Sciatic nerve (tissue), 2 donors: ENCODE measurements around the gene CEP76. TPM values are rescaled to one million over a fixed set of nuclear protein-coding genes. Genes with fewer than 3 reads are reported as not detected.

Experiments used
- ATAC-seq: fragments of 200-7000 bp; cut with Tn5 transposase; one replicate; pipeline ENCODE4 v1.9.1; 2020; ENCODE audit warnings: mild to moderate bottlenecking, moderate library complexity
- DNase-seq: peaks from one replicate; pipeline ENCODE4 v3.0.0-alpha.2; 2020; ENCODE audit warnings: low spot score
- intact Hi-C: fragments of 100-400 bp; cut with DNase I; formaldehyde crosslinking; loops from one replicate; pipeline ENCODE4 v1.14.2; 2022
- total RNA-seq: library from RNA; stranded (reverse); fragmentation: NEBNext Ultra II Directional; extraction: Animal tissue kit (Norgen Biotek cat#: 25700); gene quantifications from one replicate; pipeline ENCODE4 v1.2.1, GENCODE V29; 2021
- donor health status: DM: no; HTN: no; CAD: no.
- donor health status: DM: no; HTN: no; CAD: no.

CEP76 gene
- total RNA-seq, 1 donor from 2014 or later = 5.4 TPM

GRCh38 chr18:12721495-12722275, 19.2 kb upstream of the CEP76 start:
- DNase-seq (no peak), ATAC-seq (no peak)
- intact Hi-C loops = no loop called here

- ATAC-seq (no peak), DNase-seq (no peak)
- intact Hi-C loops = no loop called here
These were observed 8.9 kb upstream of the CEP76 start for GRCh38 chr18:12711446-12711845.

- intact Hi-C loops = no loop called here
- no peak for DNase-seq
- no peak for ATAC-seq
These were observed 1.1 kb upstream of the CEP76 start for GRCh38 chr18:12703664-12704063.

GRCh38 chr18:12703096-12703567, 609 bp upstream of the CEP76 start:
- intact Hi-C loops = no loop called here
- DNase-seq (no peak), ATAC-seq (peak; percentile 8)

GRCh38 chr18:12701161-12701560, 1.4 kb downstream of the CEP76 start:
- intact Hi-C loops = no loop called here
- no peak for ATAC-seq
- no peak for DNase-seq

GRCh38 chr18:12699747-12700146, 2.8 kb downstream of the CEP76 start:
- ATAC-seq = no peak
- no peak for DNase-seq
- intact Hi-C loops = no loop called here

- DNase-seq (no peak), ATAC-seq (no peak)
- intact Hi-C loops = no loop called here
These were observed 8.5 kb downstream of the CEP76 start for GRCh38 chr18:12694032-12694431.

- intact Hi-C loops = no loop called here
- DNase-seq (no peak), ATAC-seq (no peak)
These were observed 10.3 kb downstream of the CEP76 start for GRCh38 chr18:12692206-12692605.

GRCh38 chr18:12689256-12689850, 13.2 kb downstream of the CEP76 start:
- DNase-seq = no peak
- ATAC-seq = no peak
- intact Hi-C loops = no loop called here

GRCh38 chr18:12686100-12686499, 16.4 kb downstream of the CEP76 start:
- intact Hi-C loops = no loop called here
- ATAC-seq (no peak), DNase-seq (no peak)

- intact Hi-C loops = no loop called here
- peak; percentile 73 for DNase-seq
- peak; percentile 96 for ATAC-seq
These were observed 23.2 kb downstream of the CEP76 start for GRCh38 chr18:12679183-12679786.

GRCh38 chr18:12668041-12668440, 34.5 kb downstream of the CEP76 start:
- intact Hi-C loops = no loop called here
- no peak for DNase-seq
- ATAC-seq = no peak

- DNase-seq (peak; percentile 66), ATAC-seq (peak; percentile 62)
- intact Hi-C loops = loop anchor here (5.0 kb wide), 1 partner anchor 268 kb away; no protein-coding TSS in a partner anchor
These were observed 42.5 kb downstream of the CEP76 start for GRCh38 chr18:12659904-12660605.

- no peak for ATAC-seq
- DNase-seq = peak; percentile 73
- intact Hi-C loops = no loop called here
These were observed 43.9 kb downstream of the CEP76 start for GRCh38 chr18:12658426-12659138.

- DNase-seq (peak; percentile 85), ATAC-seq (peak; percentile 89)
- intact Hi-C loops = no loop called here
These were observed 44.7 kb downstream of the CEP76 start, which contains the start of gene SPIRE1 for GRCh38 chr18:12657684-12658425. Gene SPIRE1, minus strand, starts transcription at chr18:12658107. Its CDS starts 241 bp downstream, at chr18:12657866.

- DNase-seq = peak; percentile 70
- intact Hi-C loops = no loop called here
- ATAC-seq = peak; percentile 62
These were observed 45.4 kb downstream of the CEP76 start for GRCh38 chr18:12656938-12657683.

- ATAC-seq (no peak), DNase-seq (no peak)
- intact Hi-C loops = no loop called here
These were observed 46.0 kb downstream of the CEP76 start for GRCh38 chr18:12656605-12656937.

- DNase-seq (no peak), ATAC-seq (no peak)
- intact Hi-C loops = no loop called here
These were observed 47.6 kb downstream of the CEP76 start for GRCh38 chr18:12654971-12655370.
